OCI-LY3 (cell line): ENCODE measurements around the gene WASHC4.

Source experiments
- CTCF ChIP-seq: fragments of 200-600, 300-600 bp; sonication (generic); IDR thresholded peaks from 2 replicates; pipeline ENCODE4 v1.5.1; 2014; ENCODE audit warnings: antibody characterized with exemption, low read length, low read depth
- EZH2phosphoT487 ChIP-seq: fragments of 200-600 bp; shearing (Covaris generic); IDR thresholded peaks from 2 replicates; pipeline ENCODE4 v1.6.1; 2018; ENCODE audit warnings: antibody characterized with exemption, mixed run types, low read depth

GRCh38 chr12:105092336-105092735 is 15.2 kb upstream of the WASHC4 start:
- TF ChIP-seq CTCF (no peak), EZH2phosphoT487 (no peak)
